HG03196 (cell line): Measurements from ENCODE around the gene S100A7.
"Not testable (repeated sequence)": the region's sequence is repeated elsewhere in the genome, so short reads cannot be mapped to it uniquely, and the experiment has no call there.

Experiments
- ATAC-seq: cut with Tn5 transposase; IDR thresholded peaks from one replicate; pipeline ENCODE4 v1.9.1; 2021; ENCODE audit not compliant: unreplicated experiment

Gene S100A7

DNA sequence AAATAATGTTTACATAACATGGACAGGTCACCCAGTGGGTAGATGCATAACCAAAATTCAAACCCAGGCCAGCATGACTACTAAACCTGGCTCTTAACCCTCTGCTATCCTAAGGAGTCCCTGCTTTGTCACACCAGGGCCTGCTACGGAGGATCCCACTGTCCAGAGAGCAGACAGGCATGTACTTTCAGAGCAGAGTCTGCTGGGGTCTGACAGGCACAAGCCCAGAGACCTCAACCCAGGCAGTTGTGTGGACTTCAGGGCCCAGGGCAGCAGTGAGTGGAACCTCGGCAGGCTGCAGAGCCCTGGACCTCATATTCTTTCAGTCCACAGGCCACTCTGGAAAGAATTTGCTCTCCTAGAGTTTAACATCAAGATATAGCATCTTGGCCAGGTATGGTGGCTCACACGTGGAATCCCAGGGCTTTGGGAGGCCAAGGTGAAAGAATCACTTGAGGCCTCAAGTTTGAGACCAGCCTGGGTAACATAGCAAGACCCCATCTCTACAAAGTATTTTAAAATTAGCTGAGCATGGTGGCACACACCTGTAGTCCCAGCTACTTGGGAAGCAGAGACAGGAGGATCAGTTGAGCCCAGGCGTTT lies 16.1 kb upstream of the S100A7 start:
- no peak for ATAC-seq

DNA sequence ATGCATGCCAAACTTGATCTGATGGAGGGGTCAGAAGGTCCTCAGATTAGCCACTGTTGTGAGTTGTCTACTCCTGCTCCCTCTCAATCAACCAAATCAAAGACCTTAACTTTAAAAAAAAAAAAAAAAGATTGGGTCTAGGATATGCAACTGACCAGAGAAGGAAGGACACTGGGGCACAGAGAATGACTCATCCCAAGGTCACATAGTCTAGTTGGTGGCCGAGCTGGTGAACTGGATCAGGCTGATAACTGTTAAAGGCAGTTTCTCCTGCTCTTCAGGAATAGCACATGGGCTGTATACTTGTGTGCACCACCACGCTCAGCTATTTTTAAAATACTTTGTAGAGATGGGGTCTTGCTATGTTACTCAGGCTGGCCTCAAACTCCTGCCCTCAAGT lies 14.8 kb upstream of the S100A7 start:
- ATAC-seq, result no peak

DNA sequence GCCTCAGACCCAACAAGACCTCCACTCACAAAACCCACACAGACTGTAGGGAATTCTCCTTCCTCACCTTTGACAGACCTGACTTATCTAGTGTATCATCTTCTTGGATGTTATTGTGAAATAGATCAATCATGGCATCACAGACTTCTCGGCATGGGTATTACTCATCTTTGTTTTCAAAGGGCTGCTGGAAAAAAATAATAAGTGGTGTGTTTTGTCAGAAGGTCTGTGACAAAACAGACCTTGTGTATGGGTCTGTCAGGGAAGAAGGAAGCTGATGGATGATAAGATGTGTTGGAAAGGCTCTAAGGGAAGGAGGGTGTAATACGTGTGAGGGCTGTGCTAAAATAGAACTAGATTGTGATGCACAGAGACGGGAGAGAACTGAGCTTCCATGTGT lies 13.9 kb upstream of the S100A7 start:
- no peak for ATAC-seq

DNA sequence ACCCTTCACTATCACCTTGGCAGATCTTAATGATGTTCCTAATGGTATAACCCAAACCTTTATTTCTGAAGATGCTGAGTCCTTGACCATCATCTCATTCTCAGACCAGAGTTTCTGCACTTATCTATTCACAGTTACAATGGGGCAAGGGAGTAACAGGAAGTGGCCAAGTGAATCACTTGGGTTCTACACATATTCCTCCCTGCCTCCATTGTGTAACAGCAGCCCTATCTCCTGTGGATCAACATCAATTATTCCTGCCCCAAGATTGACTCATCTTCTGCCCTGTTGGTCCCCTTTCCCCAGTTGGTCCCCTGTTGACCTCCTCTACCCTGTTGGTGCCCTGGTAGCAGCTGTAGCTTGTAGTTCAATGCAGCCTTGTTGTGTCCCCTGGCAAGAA lies 10.3 kb upstream of the S100A7 start:
- ATAC-seq, result no peak

DNA sequence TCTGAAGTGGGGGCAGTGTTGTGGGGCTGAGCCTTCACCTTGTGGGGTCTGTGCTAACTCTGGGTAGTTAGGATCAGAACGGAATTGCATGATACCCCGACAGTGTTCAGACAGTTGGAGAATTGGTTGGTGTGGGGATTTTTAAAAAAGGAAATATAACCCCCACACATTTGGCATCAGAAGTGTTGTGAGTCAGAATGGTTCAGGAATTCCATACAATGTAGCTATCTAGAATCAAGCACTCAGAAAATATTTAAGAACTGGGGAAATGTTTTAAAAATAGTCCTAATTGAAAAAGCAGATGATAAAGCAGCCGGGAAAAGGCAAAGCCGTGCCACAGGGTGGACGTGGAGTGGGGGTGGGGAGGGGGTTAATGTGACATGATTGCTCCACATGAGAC lies 6.5 kb upstream of the S100A7 start:
- ATAC-seq, result no peak

DNA sequence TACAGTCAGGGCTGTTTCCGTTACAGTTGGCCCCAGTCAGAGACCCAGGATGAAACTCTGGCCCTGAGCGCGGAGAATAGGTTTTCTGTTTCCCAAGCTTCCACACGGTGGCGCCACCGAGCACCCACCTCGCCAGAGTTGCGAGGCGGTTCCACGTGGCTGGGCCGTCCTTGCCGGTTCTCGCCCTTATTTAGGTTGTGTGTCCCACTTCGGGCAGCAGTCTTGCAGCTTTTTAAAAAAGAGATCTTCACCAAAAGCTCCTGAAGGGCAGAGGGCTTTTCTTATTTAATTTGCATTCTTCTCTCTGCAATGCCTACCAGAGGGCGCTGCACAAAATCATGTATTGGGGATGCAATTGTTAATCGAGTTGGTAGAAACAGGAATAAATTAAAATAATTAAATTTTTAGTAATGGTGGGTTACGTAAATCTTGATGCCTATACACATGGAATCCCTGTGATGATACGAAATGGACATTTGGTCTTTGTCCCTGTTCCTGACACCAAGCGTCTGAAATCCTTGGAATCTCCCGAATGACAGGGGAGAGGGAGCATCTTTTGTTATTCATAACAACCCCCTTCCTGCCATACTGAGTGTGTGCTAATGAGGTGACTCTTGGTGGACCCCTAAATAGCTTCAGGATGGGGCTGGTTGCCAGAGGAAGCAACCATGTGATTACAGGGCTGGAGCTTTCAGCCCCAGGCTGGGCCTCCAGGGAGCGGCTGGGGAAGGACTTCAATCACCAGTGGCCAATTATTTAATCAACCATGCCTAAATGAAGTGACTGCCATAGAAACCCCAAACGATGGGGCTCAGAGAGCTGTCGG lies 5.6 kb upstream of the S100A7 start:
- ATAC-seq, result no peak

DNA sequence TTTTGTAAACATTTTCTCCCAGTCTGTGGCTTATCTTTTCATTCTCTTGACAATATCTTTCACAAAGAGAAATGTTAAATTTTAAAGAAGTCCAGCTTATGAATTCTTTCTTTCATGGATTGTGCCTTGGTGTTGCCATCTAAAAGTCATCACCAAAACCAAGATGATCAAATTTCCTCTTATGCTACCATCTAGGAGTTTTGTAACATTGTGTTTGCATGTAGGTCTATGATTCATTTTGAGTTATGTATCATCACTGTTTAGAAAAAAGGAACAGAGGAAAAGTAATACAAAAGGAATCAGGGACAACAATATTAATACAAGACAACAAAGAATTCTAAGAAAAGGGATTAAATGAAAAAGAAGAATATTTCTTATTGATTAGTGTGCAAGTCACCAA lies 2.3 kb upstream of the S100A7 start:
- ATAC-seq, result not testable (repeated sequence)

DNA sequence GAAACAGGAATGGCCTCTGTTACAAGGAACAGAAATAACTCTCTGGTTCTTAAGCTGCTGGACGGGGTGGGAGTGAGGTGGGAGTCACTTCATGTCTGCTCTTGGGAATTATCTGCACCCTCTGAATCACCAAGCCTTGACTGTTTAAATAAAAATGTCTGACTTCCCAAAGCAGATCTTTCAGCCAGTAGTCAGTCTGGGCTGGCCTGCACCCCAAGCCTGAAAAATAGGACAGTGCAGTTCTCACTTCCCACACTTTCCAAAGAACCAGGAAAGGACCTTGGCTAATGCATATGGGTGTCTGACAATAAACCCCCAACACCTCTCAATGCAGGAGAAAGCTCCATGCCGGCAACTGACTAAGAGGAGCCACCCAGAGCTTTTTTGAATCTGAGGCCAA lies 796 bp downstream of the S100A7 start:
- ATAC-seq, result no peak

DNA sequence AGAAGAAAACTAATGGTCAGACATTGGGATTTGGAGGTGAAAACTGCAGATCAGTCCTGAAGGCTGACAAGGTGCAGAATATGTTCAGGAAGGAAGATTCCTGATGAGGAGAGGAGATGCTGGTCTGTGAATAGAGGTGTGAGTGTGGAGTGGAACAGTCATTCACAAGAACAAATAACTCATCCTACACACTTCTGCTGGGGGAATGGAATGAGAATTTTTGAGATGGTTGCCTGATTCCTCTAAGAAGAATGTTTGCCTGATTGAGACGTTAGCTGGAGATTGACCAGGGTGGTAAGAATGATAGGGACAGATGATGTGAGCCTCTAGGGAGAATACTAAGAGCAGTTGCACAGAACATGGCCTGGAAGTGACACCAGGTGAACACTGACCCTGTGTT lies 4.1 kb downstream of the S100A7 start:
- no peak for ATAC-seq

DNA sequence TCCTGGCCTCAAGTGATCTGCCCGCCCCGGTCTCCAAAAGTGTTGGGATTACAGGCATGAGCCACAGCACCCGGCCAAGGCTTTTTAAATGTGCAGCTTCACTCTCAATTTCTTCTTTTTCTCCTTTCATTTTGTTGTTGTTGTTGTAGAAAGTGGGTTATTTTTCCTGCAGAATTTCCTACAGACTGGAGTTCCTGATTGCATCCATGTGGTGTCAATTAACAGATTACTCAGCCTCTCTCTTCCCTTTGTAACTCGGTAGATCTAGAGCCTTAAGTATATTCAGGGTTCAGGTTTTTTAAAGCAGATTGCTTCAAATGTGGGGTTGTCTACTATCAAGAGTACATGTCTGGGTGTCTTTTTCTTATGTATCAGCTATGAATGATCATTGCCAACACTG lies 11.6 kb downstream of the S100A7 start:
- ATAC-seq, result not testable (repeated sequence)

DNA sequence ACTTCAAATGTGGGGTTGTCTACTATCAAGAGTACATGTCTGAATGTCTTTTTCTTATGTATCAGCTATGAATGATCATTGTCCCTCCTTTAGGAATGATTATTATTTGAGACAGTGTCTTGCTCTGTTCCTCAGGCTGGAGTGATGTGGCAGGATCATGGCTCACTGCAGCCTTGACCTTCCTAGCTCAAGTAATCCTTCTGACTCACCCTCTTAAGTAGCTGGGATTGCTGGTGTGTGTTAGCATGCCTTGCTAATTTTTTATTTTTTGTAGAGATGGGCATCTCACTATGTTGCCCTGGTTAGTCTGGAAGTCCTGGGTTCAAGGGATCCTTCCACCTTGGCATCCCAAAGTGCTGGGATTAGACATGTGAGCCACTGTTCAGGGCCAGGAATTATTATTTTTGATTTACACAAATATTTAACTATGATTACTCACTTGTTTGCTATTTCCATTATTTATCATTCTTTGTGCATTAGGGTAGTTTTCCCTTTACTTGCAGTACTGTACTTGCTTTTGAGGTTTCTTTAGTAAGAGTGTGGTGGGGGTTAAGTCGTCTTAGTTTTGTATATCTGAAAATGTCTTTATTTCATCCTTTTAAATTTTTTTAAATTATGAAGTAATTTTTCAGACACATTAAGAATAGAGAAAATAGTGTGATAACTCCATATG lies 12.8 kb downstream of the S100A7 start:
- no peak for ATAC-seq

DNA sequence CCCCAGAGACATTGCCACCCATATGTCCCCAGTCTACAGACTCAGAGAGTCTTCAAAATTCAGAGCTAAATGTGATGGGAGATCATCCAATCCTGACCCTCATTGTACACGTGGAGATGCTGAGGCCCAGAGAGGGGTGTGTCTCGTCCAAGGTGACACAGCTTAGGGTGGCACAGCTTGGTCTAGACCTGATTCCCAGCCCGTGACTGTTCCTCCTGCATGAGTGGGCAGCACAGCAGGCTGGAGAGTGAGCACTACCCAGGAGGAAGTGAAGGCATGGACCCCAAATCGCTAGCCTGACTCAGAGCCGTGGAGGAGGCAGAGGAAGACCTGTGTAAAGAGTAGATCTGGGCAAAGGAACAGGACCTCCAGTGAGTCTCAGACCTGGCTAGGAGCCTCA lies 16.4 kb downstream of the S100A7 start:
- ATAC-seq, result no peak

DNA sequence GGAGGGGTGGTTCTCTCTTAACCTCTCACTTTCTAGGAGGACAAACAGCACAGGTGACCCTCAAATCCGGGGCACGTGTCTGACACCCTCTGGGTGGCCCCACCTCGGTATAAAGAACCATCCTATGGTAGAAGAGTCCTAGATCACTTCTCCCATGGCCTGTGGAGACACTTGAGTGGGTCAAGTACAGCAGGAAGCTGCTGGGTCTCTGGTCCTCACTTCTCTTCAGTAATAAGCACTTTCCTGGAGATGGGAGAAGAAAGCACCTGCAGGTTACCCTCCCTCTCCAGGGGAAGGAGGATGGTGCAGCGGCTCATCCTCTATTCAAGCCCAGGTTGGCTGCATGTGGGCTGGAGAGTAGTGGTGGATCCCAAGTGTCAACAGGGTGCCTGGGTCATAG lies 17.0 kb downstream of the S100A7 start:
- no peak for ATAC-seq

DNA sequence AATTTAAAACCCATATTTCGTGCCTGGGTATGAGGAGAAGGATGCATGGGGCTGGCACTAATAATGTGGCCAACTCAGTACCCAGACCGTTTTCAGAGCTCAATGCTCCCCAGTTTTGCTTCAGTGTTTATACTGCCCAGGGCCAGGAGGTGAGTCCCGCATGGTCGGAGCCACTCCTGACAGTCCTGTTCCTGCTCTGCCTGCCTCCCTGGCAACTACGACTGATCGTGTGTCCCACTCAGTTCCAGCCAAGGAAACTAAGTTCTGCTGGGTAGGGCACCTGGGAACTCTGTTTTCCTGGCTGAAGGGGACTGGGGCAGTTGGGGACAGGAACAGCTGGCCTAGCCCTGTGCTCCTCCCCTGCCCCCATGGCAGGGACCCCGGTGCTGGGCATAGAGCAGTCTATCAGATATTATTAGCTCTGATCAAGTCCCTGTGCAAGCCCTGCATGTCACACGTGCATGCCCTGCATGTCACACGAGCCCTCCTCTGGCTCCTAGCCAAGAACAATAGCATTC lies 19.2 kb downstream of the S100A7 start:
- no peak for ATAC-seq

DNA sequence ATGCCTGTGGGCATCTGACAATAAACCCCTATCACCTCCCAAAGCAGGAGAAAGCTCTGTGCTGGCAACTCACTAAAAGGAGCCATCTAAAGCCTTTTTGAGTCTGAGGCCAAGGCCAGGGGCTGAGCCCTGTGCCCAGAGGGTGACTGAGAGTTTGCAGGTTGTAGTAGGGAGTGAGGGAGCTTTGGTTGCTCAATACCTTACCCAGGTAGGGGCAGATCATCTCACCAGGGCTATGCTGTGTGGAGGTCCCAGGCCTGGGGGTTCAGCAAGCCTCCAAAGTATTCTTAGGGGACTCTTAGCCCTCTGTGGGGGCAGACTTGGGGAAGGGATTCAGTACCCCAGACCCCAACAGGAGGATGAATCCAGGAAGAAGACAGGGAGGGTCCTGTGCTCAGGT lies 21.2 kb downstream of the S100A7 start:
- ATAC-seq, result no peak

DNA sequence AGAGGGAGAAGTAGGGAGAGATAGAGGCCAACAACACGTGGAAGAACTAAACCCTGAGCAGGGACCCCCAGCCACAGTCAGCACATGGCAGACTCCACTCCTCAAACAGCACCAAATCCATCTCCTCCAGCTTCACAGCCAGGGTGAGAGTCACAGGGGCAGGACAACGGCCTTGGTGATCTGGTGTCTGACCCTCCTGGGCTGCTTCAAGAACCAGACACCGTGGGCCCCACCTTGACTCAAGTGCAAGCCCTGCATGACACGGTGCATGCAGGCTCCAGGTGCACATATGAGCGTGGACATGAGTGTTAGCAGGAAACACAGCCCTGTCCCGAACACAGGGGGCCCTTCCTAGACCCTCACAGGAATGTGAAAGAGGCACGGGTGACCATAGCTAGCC lies 21.9 kb downstream of the S100A7 start:
- no peak for ATAC-seq

DNA sequence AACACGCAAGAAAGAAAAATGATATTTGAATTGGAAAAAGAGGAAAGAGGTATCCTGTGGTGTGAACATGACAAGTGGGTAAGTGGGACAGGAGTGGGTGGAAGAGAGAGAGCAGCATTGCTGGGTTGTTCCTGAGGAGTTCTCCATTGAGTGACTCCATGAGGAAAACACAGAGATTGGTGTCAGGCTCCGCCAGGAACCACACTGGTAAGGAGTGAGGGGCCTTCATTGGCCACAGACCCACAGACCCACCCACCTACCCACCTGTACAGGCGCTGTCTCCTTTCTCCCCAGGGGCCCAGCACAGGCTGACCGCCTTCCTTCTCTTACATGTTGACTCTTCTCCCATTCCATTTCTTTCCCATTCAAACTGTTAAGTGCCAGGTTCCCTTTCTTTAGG lies 23.2 kb downstream of the S100A7 start:
- no peak for ATAC-seq

DNA sequence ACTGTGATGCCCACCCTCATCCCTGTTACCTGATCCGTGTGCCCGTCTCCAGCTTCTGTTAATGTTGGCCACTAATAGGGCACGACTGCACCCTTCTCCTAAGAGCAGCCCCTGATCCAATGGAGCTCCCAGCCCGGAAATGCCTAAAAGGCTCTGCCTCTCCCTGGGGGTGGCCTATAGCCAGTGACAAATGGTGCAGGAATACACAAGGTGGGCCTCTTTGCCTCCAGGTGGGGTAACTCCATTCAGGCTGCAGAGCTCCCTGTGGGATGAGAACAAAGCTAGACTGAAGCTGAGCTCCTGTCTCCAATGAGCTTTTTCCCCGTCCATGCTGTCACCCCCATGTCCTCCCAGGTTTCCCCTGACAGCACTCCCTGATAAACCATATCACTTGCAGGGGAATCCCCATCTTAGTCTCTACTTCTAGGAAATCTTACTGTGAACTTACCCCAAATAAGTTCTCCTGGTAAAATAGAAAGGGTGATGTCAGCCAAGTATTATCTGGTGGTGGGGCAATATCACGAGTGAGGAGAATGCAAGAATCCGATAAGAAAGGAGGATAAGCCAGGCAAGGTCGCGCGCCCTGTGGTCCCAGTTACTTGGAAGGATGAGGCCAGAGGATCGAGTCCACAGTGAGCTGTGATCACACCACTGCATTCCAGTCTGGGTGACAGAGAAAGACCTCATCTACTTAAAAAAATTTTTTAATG lies 25.6 kb downstream of the S100A7 start:
- no peak for ATAC-seq

DNA sequence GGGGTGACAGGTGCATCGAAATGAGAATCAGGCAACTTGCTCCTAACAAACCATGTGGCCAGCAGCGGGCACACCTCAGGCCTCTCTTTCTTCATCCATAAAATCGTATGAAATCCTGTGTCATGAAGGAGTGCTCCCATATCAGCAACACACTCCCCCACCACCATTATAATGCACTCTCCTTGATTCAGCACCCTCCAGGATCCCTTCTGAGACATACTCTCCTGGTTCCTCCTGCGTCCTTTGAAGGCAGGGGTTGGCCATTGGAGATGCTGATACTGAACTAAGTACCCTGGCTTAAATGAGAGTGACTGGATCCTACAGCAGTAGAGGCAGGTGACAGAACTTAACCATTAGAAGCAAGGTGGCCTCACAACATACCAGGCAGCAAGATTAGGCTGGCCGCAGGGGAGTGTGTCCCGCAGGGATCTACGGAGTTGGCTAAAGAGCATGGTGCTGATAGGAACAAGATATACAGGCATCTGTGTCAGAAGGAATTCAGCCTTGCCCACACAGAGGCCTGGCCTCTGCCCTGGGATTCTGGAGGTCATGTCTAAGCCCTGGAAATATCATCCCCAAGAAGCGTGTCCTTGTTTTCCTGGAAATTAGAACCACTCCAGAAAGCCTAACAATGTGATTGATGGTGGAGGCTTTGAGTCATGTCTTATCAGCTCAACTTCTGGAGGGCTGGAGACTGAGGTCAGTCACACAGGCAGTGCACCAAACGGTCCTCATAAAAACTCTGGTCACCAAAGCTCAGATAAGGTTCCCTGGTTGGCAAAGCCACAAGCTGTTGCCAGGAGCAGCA lies 27.4 kb downstream of the S100A7 start:
- no peak for ATAC-seq

DNA sequence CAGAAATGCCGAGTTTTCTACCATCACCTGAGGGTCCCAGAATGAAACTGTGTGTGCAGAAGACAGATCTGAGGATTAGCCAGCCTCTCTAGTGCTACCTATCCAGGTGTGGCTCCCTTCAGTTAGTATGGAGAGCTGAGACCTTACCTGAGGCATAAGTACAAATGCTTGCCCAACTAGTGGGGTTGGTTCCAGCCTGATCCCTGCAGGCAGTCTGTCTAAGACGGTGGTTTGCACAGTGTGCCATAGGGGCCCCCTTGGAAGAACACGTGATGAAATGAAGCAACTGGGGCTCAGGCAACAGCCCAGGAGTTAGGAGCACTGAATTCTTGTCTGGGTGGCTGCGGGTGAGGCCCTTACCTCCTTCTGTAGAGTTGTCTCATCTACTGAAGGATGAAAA lies 28.5 kb downstream of the S100A7 start:
- ATAC-seq, result no peak

DNA sequence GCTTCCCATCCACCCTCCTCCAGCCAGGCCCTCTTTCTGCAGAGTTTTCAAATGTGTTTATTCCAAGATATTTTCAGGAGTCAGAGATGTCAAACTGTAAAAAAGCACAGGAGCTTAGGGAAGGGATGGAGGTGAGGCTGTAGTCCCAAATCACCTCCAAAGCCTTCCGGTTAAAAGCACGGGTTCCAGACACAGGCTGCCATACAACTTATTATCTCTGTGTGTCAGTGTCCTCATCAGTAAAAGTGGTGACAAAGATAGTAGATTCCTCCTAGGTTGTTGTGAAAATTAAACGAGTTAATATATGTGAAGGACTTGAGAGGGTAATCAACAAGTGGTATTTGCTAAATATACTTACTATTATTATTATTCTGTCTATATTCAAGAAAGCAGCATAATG lies 29.0 kb downstream of the S100A7 start:
- no peak for ATAC-seq
